AG10803 (cell line): ENCODE data around the gene DOCK4.

Experiments
- DNase-seq: peaks from one replicate; pipeline ENCODE4 v3.0.0; 2010; ENCODE audit warnings: low read depth
- H3K4me3 ChIP-seq: 2 replicates; pipeline ENCODE4 v1.5.1; 2011; ENCODE audit warnings: mild to moderate bottlenecking, low read length, control low read depth
- CTCF ChIP-seq: conservative IDR thresholded peaks from 2 replicates; pipeline ENCODE4 v1.5.1; 2011; ENCODE audit warnings: mild to moderate bottlenecking, low read length, control low read depth, inconsistent platforms

DOCK4 gene

GRCh38 chr7:111864291-111864976 lies 341.8 kb downstream of the DOCK4 start:
- TF ChIP-seq CTCF = no peak
- no peak for DNase-seq
- no peak overlapping the region for H3K4me3 ChIP-seq

GRCh38 chr7:111863269-111863668 lies 342.9 kb downstream of the DOCK4 start:
- H3K4me3 ChIP-seq = no peak overlapping the region
- no peak for TF ChIP-seq CTCF
- no peak for DNase-seq

GRCh38 chr7:111860248-111860647 lies 346.0 kb downstream of the DOCK4 start:
- TF ChIP-seq CTCF = no peak
- H3K4me3 ChIP-seq = no peak overlapping the region
- DNase-seq = no peak

- no peak overlapping the region for H3K4me3 ChIP-seq
- TF ChIP-seq CTCF = no peak
- no peak for DNase-seq
Observed at GRCh38 chr7:111858331-111858730, 347.9 kb downstream of the DOCK4 start.

- peak; percentile 13 for DNase-seq
- peak; percentile 35; the same call in 1 of the 2 replicates for TF ChIP-seq CTCF
- H3K4me3 ChIP-seq = no peak overlapping the region
Observed at GRCh38 chr7:111855842-111856227, 350.4 kb downstream of the DOCK4 start.

- DNase-seq = peak; percentile 76
- peak; percentile 84 for TF ChIP-seq CTCF
- no peak overlapping the region for H3K4me3 ChIP-seq
Observed at GRCh38 chr7:111855161-111855841, 350.9 kb downstream of the DOCK4 start.
